Endothelial cell (in vitro differentiated cells): ENCODE results near the gene ADAMTSL5. TPM values are rescaled to one million over a fixed set of nuclear protein-coding genes. Genes with fewer than 3 reads are reported as not detected.

Experiments used
- DNase-seq: peaks from one replicate; pipeline ENCODE4 v3.0.0; 2021; ENCODE audit warnings: low spot score
- H3K27ac Mint-ChIP-seq: one replicate; pipeline ENCODE4 v1.8.0; 2021; ENCODE audit warnings: mixed read lengths, inconsistent platforms; ENCODE audit not compliant: unreplicated experiment
- H3K27me3 Mint-ChIP-seq: one replicate; pipeline ENCODE4 v1.8.0; 2021; ENCODE audit warnings: mild to moderate bottlenecking, moderate library complexity, mixed read lengths, inconsistent platforms; ENCODE audit not compliant: unreplicated experiment
- H3K36me3 Mint-ChIP-seq: one replicate; pipeline ENCODE4 v1.8.0; 2021; ENCODE audit warnings: mild to moderate bottlenecking, low read depth, mixed read lengths, inconsistent platforms; ENCODE audit not compliant: unreplicated experiment
- H3K4me1 Mint-ChIP-seq: one replicate; pipeline ENCODE4 v1.8.0; 2021; ENCODE audit warnings: mild to moderate bottlenecking, mixed read lengths, inconsistent platforms; ENCODE audit not compliant: unreplicated experiment
- H3K4me3 Mint-ChIP-seq: one replicate; pipeline ENCODE4 v1.8.0; 2021; ENCODE audit warnings: mild to moderate bottlenecking, mixed read lengths, inconsistent platforms; ENCODE audit not compliant: unreplicated experiment
- H3K9me3 Mint-ChIP-seq: one replicate; pipeline ENCODE4 v1.8.0; 2021; ENCODE audit warnings: mixed read lengths, inconsistent platforms; ENCODE audit not compliant: unreplicated experiment
- total RNA-seq: library from RNA; stranded (reverse); fragmentation: NEBNext Ultra II Directional; extraction: Animal tissue kit (Norgen Biotek cat#: 25700); gene quantifications from one replicate; pipeline ENCODE4 v1.2.1, GENCODE V29; 2021; ENCODE audit not compliant: unreplicated experiment
- TF ChIP-seq, protein P1 (sequence below): fragments of 200-600 bp; sonication (generic); IDR thresholded peaks from one replicate; pipeline ENCODE4 v1.5.0; 2021; ENCODE audit warnings: antibody characterized with exemption; ENCODE audit not compliant: unreplicated experiment

ADAMTSL5 gene
- total RNA-seq, 1 donor from 2014 or later: 0.18 TPM

DNA sequence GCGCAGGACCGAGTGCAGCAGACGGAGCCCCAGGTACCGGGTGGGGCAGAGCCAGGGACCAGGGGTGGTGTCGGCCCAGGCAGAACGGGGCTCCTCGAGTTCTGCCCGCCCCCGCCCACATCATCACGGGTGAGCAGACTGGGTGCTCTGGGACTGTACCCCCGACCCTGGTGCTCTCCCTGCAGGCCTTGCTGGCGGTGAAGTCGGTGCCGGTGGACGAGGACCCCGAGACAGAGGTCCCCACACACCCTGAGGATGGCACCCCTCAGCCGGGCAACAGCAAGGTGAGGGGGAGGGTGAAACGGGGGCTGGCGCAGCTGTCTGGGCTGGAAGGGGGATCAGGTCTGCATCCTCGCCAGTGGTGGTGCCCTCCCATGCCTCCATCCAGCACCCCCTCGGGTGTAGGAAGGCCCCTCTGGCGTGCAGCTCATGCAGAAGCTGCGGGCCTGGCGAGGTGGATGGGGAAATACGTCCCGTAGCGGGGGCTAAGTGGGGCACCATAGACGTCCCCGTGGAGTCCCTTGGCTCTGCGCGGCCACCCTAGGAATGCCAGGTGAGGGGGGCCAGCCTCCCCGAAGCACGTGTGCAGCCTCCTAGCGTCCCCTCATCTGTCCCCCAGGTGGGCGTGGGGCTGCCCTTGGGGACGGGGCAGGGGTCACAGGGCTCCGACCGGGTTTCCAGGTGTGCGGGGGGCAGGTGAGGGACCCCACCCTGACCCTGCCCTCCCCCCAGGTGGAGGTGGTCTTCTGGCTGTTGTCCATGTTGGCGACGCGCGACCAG lies 56.5 kb downstream of the ADAMTSL5 start:
- no peak overlapping the region for H3K4me3 Mint-ChIP-seq
- no peaks in the 10 kb centered on the region for H3K9me3 Mint-ChIP-seq
- TF ChIP-seq, protein P1, sequence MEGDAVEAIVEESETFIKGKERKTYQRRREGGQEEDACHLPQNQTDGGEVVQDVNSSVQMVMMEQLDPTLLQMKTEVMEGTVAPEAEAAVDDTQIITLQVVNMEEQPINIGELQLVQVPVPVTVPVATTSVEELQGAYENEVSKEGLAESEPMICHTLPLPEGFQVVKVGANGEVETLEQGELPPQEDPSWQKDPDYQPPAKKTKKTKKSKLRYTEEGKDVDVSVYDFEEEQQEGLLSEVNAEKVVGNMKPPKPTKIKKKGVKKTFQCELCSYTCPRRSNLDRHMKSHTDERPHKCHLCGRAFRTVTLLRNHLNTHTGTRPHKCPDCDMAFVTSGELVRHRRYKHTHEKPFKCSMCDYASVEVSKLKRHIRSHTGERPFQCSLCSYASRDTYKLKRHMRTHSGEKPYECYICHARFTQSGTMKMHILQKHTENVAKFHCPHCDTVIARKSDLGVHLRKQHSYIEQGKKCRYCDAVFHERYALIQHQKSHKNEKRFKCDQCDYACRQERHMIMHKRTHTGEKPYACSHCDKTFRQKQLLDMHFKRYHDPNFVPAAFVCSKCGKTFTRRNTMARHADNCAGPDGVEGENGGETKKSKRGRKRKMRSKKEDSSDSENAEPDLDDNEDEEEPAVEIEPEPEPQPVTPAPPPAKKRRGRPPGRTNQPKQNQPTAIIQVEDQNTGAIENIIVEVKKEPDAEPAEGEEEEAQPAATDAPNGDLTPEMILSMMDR: no peak
- H3K27ac Mint-ChIP-seq: no peak overlapping the region
- DNase-seq: no peak
- H3K36me3 Mint-ChIP-seq: no peaks in the 10 kb centered on the region
- H3K4me1 Mint-ChIP-seq: no peaks in the 10 kb centered on the region
- H3K27me3 Mint-ChIP-seq: peaks cover 14% of the 10 kb centered on the region

DNA sequence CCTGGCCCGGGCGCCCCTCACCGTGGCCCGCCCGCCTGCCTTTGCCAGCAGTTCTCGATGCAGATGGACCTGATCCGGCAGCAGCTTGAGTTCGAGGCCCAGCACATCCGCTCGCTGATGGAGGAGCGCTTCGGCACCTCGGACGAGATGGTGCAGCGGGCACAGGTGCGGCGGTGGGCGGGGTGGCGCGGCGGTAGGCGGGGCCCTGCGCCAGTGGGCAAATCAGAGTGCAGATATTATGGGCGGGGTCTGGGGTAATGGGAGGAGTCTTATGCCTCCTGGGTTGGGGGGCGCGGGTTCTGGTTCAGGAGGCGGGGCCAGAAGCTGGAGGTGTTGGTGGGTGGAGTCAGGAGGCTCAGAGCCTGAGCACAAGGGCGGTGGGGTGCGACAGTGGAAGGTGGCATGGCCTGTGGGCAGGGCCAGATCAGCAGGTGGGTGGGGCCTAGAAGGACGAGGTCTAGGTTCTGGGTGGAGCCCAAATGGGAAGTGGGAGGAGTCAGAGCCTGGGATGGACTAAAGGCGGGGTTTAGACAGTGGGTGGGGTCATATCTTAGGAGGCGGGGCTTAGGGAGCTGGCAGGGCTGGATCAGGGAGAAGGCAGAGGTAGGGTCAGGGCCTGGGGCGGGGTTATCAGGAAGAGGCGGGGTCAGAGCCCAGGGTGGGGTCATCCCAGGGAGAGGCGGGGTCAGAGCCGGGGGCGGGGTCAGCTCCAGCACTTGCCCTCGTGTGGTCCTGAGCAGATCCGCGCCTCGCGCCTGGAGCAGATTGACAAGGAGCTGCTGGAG lies 57.3 kb downstream of the ADAMTSL5 start:
- Mint-ChIP-seq H3K4me1 (no peaks in the 10 kb centered on the region), H3K9me3 (no peaks in the 10 kb centered on the region), H3K27ac (no peak overlapping the region), H3K4me3 (peak overlapping the region; percentile 62), H3K36me3 (peaks cover 5% of the 10 kb centered on the region), H3K27me3 (peaks cover 21% of the 10 kb centered on the region)
- DNase-seq: no peak
- TF ChIP-seq, protein P1: no peak

Other genes starting within 250 kb of the ADAMTSL5 start
- gene CIRBP, start 243.7 kb downstream of the ADAMTSL5 start, total RNA-seq: 315 TPM
- gene FAM174C, start 237.5 kb downstream of the ADAMTSL5 start, total RNA-seq: 22.7 TPM
- gene EFNA2, start 227.1 kb downstream of the ADAMTSL5 start, total RNA-seq: 14.6 TPM
- 84.0 TPM for gene NDUFS7, start 129.1 kb downstream of the ADAMTSL5 start, total RNA-seq
- gene GAMT, start 111.5 kb downstream of the ADAMTSL5 start, total RNA-seq: 18.1 TPM
- 145 TPM for gene DAZAP1, start 105.4 kb downstream of the ADAMTSL5 start, total RNA-seq
- gene RPS15, start 74.6 kb downstream of the ADAMTSL5 start, total RNA-seq: 1,175 TPM
- 1.9 TPM for gene APC2, start 62.9 kb downstream of the ADAMTSL5 start, total RNA-seq
- gene C19orf25, start 33.8 kb downstream of the ADAMTSL5 start, total RNA-seq: 29.7 TPM
- 8.4 TPM for gene PCSK4, start 22.7 kb downstream of the ADAMTSL5 start, total RNA-seq
- 2.3 TPM for gene REEP6, start 21.8 kb downstream of the ADAMTSL5 start, total RNA-seq
- 1.1 TPM for gene PLK5, start 11.1 kb upstream of the ADAMTSL5 start, total RNA-seq
- gene MEX3D, start 55.3 kb upstream of the ADAMTSL5 start, total RNA-seq: 73.4 TPM
- 81.4 TPM for gene MBD3, start 79.8 kb upstream of the ADAMTSL5 start, total RNA-seq
- gene UQCR11, start 92.4 kb upstream of the ADAMTSL5 start, total RNA-seq: 182 TPM
- gene TCF3, start 139.6 kb upstream of the ADAMTSL5 start, total RNA-seq: 255 TPM
- gene ONECUT3, start 240.5 kb upstream of the ADAMTSL5 start, total RNA-seq: not detected